ENCODE measurements around the gene EFCAB11. TPM values are rescaled to one million over a fixed set of nuclear protein-coding genes. Genes with fewer than 3 reads are reported as not detected.
A peak's percentile ranks its signal among the peaks of the same experiment; 100 is the strongest.

Gene EFCAB11, protein sequence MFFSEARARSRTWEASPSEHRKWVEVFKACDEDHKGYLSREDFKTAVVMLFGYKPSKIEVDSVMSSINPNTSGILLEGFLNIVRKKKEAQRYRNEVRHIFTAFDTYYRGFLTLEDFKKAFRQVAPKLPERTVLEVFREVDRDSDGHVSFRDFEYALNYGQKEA
- 13.5 and 18.6 TPM in 2 replicates for total RNA-seq (2014; rRNA removed; shearing (Covaris generic))

DNA sequence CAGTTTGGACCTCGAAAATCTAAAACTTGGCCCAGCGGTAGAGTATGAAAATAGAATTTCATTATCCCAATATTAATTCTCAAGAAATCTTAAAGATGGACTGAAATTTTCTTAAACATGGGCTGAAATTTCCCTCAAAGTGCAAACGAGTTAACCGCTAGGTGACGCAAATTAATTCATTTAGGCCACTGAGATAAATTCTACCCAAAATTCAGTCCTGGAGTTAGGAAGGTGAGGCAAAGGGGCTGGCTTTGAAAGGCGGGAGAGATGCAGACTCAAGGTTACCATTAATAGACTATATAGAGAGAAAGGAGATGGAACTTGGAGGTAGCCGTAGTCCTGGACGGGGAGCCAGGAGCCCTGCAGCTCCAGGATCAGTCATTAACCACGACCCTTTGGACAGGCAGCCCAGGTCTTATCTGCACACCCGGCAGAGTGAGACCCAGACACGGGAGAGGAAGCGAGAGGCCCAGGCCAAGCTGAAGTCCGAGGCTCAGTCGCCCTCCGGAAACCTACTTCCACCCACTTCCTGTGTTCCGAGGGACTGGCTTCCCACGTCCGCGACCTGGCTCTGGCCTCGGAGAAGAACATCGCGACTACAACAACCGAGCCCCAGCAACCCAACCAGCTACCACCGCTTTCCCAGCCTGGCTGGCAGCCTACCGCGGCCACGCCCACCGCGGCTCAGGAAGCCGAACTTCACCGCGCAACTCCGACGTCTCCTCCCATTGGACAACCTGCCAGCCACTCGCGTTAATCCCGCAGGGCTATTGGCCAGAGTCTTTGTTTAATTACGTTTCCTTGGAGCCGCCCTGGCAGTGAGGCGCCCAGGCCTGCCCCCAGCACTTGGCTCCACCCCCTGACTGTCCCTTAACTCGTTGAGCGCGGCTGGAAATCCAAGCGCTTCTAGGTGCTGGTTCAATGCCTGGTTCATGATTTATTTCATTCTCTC, at the start of gene EFCAB11:
TSS of gene EFCAB11 (minus strand) at position 661 of the 952 bp plus-strand sequence. CDS start at position 591, 70 bp downstream.
- DNase-seq (ENCODE audit: low read depth) = peak; percentile 98

DNA sequence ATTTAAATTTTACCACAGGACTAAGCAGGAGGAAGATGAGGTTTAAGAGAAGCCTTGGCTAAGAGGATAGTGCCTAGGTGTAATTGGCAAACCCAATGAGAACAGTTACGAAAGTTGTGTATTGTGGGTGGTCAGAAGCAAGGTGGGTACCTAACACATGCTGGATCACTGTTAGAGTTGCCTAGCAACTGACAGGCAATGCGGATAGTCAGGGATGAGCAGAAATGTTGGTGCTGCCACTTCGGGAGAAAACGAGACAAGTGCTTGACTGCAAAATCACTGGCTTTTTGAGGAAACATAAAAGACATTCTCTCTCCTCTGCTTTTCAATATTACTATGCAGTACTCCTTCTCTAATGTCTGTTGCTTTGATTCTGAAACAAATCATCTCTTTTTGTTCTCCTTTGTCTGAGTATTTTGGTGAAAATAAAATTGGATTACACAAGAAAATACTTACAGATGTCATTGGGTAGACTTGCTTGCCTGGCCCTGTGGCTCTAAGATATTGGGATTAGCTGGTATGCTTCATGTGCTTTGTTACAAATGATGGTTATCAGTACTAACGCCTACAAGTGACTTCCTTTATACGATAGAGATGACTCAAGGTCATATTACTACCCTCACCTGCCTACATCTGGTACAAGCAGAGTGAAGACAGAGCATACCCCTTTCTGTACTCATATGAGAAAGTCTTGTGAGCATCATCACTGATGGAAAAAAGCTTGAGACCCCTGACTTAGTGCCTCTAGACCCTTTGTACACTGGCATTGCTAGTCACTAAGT, 49.2 kb upstream of the EFCAB11 start:
- no peak for DNase-seq (ENCODE audit: low read depth)

DNA sequence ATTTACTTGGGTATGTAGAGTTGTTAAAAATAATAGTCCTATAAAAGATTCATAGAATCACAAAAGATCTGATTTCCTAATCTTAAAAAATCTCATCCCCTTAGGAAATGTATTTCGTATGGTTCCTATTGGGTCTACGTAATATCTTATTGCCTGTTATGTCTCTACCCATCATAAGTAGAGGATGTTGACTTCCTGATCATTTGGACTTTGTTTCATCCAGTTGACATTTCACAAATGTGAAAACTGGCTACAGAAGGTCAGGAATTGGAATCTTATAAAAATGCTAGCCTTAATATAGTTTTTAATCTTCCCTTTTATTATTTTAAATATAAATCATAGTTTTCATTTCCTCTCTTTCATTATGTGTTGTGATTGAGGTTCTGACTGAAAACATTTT, 46.4 kb upstream of the EFCAB11 start:
- no peak for DNase-seq (ENCODE audit: low read depth)

DNA sequence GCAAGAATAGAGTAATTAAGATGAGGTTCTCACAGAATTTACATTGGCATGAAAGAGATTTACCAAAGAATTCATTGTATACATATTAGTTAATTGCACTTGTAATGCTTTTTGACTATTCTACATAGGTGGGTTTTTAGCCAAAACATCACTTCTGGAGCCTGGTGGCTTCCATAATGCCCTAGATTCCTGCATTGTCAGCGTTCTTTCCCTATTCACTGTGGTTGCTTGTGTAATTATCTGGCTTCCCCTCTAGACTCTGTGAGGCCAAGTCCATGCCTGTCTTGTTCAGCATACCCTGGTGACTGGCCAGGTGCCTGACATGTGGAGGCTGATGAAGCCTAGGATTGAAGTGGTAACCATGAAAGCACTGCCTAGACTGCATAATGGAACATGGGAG, 42.4 kb upstream of the EFCAB11 start:
- DNase-seq (ENCODE audit: low read depth) = no peak

DNA sequence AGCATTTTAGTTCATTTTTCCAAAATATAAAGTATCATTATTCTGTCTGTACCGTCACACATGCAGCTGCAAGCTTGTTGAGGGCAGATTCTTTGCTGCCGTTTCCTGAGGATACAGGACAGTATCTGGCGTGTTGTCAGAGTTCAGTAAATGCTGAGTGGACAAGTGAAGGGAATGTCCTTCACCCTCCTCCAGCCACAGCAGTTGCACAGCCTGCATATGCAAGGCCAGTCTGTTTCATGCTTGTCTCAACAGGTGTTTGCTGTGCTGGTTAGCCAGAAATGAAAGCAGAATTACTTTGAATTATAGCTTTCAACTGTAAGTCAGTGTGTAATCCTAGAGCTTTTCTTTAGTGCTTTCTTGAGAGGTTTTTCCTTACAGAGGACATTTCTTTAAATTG, 37.7 kb upstream of the EFCAB11 start:
- no peak for DNase-seq (ENCODE audit: low read depth)

DNA sequence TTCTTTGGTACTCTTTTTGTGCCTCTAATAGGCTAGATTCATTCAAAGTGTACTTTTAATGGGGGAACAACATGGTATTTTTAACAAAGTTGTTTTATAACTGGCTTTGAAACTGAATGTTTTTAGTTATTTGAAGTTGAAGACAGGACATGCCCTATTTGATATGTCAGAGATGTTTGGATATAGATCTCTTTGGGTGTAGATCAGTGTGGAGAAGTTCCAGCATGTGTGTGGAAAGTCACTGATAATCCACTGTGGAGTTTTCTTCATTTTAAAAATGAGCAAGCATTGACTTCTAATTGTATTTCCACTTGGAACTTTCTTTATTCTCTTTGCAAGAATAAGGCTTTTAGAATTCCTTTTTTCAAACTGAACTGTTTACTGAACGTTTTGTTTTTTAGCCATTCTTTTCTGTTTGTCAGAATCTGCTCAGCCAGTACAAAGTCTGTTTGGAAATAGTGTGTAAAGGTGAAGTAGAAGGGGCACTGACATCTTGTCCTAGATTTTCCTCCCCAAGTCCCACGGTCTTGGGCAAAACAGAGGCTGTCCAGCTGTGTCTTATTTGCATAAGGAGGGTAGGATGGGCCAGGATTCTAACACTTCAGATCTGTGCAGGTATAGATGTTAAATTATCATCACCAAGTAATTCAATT, 36.2 kb upstream of the EFCAB11 start:
- no peak for DNase-seq (ENCODE audit: low read depth)

DNA sequence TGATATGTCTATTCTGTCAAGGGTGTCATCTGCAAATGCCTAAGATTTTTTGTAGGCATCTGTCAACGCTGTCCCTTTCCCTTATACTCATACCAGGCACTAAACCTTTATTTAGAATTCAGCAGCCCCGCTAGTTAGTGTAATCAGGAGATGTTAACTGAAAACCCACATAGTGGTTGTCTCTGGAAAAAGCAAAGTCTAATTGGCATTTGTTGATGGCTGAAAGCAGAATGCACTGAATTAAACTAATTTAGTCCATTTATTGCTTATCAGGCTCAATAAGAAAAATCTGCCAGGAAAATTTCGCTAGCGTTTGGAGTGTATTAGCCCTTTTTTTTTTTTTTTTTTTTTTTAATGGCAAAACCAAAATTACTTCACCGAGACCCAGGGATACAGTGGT, 35.7 kb upstream of the EFCAB11 start:
- DNase-seq (ENCODE audit: low read depth) = no peak

DNA sequence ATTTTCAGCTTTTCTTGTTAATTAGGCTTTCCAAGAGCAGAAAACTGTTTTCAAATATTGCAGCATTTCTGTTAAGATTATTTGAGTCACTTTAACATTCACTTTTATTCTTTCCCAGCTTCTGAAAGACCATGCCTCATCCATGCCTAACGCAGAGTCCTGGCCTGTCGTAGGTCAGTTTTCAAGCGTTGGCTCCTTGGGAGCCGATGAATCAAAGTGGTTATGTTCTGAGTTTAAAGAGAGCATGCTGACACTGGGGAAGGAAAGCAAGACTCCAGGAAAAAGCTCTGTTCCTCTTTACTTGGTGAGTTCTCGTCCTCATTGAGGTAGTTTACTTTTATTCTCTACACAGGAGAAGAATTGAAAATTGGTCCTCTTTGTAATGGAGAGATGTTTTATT, 34.3 kb upstream of the EFCAB11 start:
- DNase-seq (ENCODE audit: low read depth) = no peak

DNA sequence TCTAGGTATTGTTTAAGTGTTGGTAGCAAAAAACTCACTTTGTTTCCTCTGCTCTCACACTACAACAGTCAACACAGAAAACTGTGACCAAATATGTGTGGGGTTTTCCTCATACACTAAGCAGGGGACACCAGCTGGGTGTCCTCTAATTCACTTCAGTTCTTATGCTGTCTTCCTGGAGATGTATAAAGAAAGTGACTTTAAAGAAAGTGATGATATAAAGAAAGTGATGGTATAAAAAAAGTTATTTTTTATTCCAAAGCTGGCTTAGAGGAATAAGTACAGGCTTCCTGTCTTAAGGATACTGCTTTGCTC, 32.6 kb upstream of the EFCAB11 start:
- no peak for DNase-seq (ENCODE audit: low read depth)

DNA sequence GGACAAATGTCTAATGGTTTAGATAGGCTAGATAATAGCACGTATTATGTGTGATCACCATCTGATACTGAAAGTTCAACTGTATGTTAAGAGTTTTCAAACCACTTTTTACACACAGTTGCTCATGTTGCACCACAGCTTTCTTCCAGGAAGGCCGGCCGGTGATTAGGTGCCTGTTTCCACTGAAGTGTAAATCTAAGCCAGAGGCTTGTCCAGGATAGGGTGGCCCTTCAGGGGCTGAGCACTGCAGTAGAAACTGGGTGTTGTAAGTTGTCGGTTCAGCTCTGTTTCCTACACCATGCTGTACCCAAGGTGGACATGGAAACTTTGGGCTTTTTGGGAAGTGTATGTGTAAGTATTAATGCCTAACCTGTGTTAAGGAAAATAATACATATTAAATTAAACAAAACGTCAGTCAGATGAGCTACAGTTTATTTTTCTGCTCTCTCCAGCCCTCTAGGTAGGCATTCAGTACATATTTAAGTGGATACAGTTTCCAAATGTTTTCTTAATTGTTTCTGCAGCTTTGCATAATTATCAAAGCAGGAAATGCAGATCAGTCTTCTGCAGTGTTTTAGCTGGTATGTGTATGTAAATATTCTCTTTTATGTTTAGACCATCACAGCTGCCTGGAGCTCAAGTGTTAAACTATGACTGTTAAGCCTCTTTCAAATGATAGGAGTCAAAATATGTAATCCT, 32.1 kb upstream of the EFCAB11 start:
- DNase-seq (ENCODE audit: low read depth) = no peak

DNA sequence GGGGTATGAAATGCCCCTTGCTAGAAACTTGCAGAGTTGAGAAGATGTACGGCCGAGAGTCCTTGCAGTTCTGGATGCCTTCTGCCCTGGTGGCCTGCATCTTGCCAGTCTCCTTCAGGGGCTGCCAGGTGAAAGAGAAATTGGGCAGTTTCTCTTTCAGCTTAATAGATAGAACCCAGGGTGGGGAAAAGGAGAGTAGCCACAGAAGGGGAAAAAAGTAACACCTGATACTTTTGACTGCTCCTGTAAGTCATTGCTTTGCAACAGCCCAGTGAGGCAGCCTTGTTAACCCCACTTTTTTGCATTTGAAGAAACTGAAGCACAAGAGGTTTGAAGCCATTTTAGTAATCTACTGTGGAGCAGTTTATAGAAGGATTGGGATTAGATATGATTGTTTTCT, 28.8 kb upstream of the EFCAB11 start:
- DNase-seq (ENCODE audit: low read depth) = no peak

DNA sequence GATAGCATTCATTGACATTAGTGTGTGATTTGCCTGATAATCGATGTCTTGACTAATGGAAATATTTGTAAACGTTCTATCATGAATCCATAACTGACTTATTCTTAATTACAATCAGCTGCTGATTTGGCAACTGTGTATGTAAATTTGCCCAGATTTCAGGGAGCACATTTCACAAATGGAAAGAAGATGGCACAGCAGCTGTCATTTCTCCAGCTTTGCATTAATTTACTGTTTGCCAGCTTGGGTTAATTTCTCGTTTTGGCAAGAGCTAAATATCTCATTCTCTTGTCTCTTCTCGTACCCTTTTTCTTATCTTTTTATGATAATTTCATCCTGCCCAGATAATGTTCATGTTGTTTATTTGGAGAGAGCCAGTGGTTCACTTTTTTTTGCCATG, 24.1 kb upstream of the EFCAB11 start:
- DNase-seq (ENCODE audit: low read depth) = no peak

DNA sequence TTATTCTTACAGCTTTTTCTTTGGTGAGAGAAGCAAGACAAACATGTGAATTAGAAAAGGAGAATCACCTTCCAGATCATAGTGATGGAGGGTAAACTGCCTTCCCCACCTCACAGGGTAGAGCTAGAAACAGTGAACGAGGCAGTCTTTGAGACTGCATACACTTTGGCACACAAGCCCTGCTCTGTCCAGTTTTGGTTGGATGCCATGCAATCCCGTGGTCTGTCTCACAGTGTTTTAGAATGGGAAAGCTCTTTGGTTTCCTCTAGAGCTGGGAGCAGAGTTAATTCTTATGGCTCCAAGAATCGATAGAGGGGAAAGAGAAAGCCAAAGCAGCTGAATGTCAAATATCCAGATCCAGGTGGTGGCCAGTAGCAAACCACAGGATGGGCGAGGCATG, 23.1 kb upstream of the EFCAB11 start:
- no peak for DNase-seq (ENCODE audit: low read depth)

DNA sequence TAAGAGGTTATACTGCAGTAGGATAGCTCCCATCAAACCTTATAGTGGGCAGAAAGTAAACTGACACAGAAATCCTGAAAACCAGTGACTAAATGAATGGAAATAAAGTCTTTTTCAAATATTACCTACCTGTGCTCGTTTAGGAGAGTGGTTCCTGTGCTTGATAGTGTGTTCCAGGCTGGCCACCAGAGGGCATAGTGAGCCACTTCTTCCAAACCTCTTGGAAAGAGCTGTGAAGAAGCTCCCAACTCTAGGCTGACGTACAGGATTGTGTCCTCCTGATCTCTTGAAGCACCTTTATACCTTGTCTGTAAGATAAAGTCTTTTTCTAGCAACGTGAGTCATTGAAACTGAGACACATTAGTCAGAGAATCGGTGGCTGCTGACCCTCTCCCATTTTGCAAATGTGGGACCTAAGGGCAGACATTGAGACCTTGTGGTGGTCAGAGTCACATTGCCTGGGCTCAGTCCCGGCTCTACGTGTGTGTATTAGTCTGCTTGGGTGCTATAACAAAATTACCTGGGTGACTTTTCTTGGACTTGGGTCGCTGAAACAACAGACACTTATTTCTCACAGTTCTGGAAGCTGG, 18.8 kb upstream of the EFCAB11 start:
- DNase-seq (ENCODE audit: low read depth) = peak; percentile 52

DNA sequence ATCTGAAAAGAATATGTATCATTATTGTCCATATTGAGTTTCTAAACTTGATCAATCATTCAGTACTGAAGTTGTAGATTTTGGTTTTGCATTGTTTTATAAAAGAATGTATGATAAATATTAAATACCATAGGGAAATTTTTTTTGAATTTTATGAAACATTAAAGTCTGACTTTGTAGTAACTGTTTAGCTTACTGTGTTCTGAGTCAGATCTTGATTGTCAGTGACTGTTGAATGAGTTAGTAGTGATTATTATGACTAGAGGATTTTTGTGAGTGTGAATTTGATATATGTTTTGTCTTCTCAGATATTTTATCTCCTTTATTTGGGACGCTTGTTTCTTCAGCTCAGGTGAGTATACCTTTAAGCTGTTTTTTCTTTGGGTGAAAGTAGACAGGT, 11.3 kb upstream of the EFCAB11 start:
- DNase-seq (ENCODE audit: low read depth) = no peak

DNA sequence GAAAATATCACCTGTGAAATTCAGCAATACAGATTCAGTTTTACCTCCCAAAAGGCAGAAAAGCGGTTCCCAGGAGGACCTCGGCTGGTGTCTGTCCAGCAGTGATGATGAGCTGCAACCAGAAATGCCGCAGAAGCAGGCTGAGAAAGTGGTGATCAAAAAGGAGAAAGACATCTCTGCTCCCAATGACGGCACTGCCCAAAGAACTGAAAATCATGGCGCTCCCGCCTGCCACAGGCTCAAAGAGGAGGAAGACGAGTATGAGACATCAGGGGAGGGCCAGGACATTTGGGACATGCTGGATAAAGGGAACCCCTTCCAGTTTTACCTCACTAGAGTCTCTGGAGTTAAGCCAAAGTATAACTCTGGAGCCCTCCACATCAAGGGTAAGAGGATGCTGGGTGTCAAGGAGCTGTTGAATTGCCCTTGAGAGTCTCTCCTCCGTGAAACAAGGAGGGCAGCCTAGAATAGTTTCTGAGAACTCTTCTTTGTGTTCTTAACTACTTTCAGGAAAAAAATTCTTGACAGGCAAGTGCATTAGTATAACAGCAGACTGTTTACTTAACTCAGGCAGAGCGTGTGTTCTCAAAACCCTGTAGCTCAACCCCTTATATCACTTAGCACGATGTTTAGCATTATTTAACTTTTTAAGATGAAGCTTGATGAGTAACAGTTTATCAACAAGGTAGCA, 8.9 kb upstream of the EFCAB11 start:
- DNase-seq (ENCODE audit: low read depth) = no peak

DNA sequence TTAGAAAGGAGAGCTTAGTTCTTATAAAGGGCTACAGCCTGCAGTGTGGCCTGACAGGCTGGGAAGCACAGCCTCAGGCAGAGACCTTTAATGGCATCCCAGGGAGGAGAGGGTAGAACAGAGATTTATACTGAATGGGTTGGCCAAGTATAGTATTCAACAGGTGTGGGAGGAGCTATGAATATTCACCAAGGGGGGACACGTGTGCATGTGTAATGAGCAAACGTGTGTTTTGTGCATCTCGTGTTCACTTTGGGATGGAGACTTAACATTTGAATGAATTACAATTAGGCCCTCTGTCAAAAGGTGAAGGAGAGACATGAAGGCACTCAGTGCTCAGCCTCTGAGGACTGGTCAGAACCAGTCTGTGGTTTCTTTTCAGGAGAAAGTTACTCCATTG, 6.4 kb upstream of the EFCAB11 start:
- no peak for DNase-seq (ENCODE audit: low read depth)

DNA sequence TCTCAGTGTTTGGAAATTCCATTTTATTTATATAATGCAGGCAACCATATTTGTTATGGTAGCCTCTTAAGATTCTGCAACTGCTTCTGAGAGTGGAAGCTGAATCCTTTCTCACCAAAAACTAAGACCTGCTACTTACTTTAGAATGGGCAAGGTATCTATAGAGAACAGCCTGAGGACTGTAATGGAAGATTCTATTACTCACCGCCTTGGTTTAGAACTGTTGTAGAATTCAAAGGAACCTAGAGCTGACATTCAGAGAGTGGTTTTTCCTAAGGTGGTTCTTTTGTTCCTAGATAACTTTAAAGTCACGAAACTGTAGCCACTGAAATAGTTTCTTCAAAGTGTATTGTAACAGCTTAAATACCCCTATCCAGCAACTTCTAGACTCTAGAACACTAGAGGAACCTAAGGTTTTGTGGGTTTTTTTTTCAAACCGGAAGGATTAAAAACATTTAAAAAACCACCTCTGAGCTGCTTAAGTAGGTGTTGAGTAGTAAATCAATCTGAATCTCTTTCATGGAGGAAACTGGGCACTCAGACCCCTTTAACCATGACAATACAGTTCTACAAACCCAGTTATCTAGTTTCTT, 5.4 kb upstream of the EFCAB11 start:
- no peak for DNase-seq (ENCODE audit: low read depth)

DNA sequence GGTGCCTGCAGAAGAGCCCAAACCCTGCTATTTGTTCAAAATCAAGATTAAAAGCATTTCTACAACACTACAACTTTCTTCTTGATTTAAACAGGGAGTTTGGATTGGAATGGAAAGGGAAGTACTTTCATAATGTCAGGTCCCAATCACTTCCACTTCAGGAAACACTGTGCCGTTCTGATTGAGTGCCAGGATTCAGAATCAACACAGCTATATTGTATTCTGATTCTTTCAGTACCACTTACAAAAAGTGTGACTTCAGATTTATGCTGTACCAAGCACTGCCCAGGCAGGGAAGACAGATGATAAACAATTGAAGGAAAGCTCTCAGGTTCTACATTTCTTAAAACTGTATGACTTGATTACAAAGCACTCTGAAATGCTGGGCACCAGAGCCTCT, 4.4 kb upstream of the EFCAB11 start:
- no peak for DNase-seq (ENCODE audit: low read depth)

DNA sequence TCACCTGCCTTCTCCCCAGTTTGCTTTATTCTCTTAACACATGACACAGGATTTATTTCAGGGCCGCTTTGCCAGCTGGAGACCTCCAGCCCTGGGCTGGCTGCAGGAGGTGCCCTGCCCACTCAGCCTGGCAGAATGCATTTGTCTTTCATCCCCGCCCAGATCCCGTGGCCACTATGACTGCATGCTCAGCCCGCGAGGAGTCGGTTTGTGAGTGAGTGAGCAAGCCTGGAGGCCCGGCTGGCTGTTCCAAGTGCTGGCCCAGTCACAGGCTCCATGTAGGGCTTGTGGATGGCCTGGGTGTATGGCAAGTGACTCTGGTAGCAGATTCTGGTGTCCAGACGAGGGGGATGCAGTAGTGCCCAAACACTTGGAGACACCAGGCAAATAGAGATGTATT, 3.3 kb upstream of the EFCAB11 start:
- DNase-seq (ENCODE audit: low read depth) = peak; percentile 8

Data from RPMI7951 (cell line).